Measurements from ENCODE around the gene ARID4A. TPM values are rescaled to one million over a fixed set of nuclear protein-coding genes. Genes with fewer than 3 reads are reported as not detected.
A peak's percentile ranks its signal among the peaks of the same experiment; 100 is the strongest.

The ARID4A gene
- total and polyA plus RNA-seq, 10 of the 15 experiments (the other 5 are each of a cell fraction or from before 2014, with no cell fraction given), result 5.2 to 18.9 (median 12.5) TPM

GRCh38 chr14:58297762-58298476 is 436 bp upstream of the ARID4A start (continued):
- TF ChIP-seq, protein P1, sequence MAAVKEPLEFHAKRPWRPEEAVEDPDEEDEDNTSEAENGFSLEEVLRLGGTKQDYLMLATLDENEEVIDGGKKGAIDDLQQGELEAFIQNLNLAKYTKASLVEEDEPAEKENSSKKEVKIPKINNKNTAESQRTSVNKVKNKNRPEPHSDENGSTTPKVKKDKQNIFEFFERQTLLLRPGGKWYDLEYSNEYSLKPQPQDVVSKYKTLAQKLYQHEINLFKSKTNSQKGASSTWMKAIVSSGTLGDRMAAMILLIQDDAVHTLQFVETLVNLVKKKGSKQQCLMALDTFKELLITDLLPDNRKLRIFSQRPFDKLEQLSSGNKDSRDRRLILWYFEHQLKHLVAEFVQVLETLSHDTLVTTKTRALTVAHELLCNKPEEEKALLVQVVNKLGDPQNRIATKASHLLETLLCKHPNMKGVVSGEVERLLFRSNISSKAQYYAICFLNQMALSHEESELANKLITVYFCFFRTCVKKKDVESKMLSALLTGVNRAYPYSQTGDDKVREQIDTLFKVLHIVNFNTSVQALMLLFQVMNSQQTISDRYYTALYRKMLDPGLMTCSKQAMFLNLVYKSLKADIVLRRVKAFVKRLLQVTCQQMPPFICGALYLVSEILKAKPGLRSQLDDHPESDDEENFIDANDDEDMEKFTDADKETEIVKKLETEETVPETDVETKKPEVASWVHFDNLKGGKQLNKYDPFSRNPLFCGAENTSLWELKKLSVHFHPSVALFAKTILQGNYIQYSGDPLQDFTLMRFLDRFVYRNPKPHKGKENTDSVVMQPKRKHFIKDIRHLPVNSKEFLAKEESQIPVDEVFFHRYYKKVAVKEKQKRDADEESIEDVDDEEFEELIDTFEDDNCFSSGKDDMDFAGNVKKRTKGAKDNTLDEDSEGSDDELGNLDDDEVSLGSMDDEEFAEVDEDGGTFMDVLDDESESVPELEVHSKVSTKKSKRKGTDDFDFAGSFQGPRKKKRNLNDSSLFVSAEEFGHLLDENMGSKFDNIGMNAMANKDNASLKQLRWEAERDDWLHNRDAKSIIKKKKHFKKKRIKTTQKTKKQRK (IDR thresholded peaks at IDR 0.05; ENCODE audit: low read depth, low read length), result no peak
- TF ChIP-seq MXI1 (IDR thresholded peaks at IDR 0.05; ENCODE audit: low read depth, low read length) (peak; percentile 87), RUNX3 (IDR thresholded peaks at IDR 0.05; ENCODE audit: low read length) (peak; percentile 44), EZH2 (IDR thresholded peaks at IDR 0.05; ENCODE audit: borderline replicate concordance, control insufficient read depth, low read depth, low read length) (peak; percentile 100), EP300 (IDR thresholded peaks at IDR 0.05; ENCODE audit: borderline replicate concordance in 1 of 2, control insufficient read depth in 1 of 2, low read depth in 2 of 2, low read length in 2 of 2) (no peak), ATF7 (IDR thresholded peaks at IDR 0.05; ENCODE audit: low read depth) (peak; percentile 96), RELB (IDR thresholded peaks at IDR 0.05; ENCODE audit: low read depth) (peak; percentile 85), SRF (IDR thresholded peaks at IDR 0.05; ENCODE audit: low read depth in 2 of 2, low read length in 2 of 2) (no peak), RAD21 (IDR thresholded peaks at IDR 0.05; ENCODE audit: insufficient read depth, low read depth, low read length) (no peak), GABPA (IDR thresholded peaks at IDR 0.05; ENCODE audit: low read depth) (peak; percentile 85), EED (IDR thresholded peaks at IDR 0.05; ENCODE audit: low read depth) (no peak), TBL1XR1 (IDR thresholded peaks at IDR 0.05; ENCODE audit: low read depth, low read length) (0 out of 2 replicates have a peak, but pooled peaks have one; percentile 36), RB1 (IDR thresholded peaks at IDR 0.05; ENCODE audit: borderline replicate concordance) (peak; percentile 88; the same call in 1 of the 2 replicates), NFXL1 (IDR thresholded peaks at IDR 0.05; ENCODE audit: borderline replicate concordance) (no peak), CREM (IDR thresholded peaks at IDR 0.05; ENCODE audit: low read depth) (peak; percentile 65; the same call in 1 of the 2 replicates), ZBTB11 (CRISPR knock-in tag; IDR thresholded peaks at IDR 0.05) (0 out of 2 replicates have a peak, but pooled peaks have one; percentile 33), ETV6 (conservative IDR thresholded peaks at IDR 0.05 in 1 of 2, IDR thresholded peaks at IDR 0.05 in 1 of 2; ENCODE audit: borderline replicate concordance in 1 of 2, low read depth in 1 of 2) (no peak), ASH2L (IDR thresholded peaks at IDR 0.05; ENCODE audit: borderline replicate concordance, low read depth) (peak; percentile 81; the same call in 1 of the 2 replicates), MLLT1 (IDR thresholded peaks at IDR 0.05) (peak; percentile 56; the same call in 1 of the 2 replicates)
